ENCODE measurements around the gene ALK.

Gene ALK

GRCh38 chr2:29462293-29462692 is 459.1 kb downstream of the ALK start (continued):
- TF ChIP-seq ZNF660 (tag by site-specific recombination; IDR thresholded peaks at IDR 0.05) (no peak), ZNF248 (tag by site-specific recombination; IDR thresholded peaks at IDR 0.05) (no peak), ZNF561 (tag by site-specific recombination; IDR thresholded peaks at IDR 0.05; ENCODE audit: borderline replicate concordance) (no peak), KLF8 (tag by site-specific recombination; IDR thresholded peaks at IDR 0.05) (no peak), ZNF629 (tag by site-specific recombination; IDR thresholded peaks at IDR 0.05) (no peak), SETDB1 (IDR thresholded peaks at IDR 0.05; ENCODE audit: insufficient read length, low read length) (no peak), ZNF398 (tag by site-specific recombination; IDR thresholded peaks at IDR 0.05) (no peak), ZNF768 (tag by site-specific recombination; IDR thresholded peaks at IDR 0.05) (no peak), ZNF529 (tag by site-specific recombination; IDR thresholded peaks at IDR 0.05; ENCODE audit: insufficient replicate concordance) (no peak), ZNF211 (tag by site-specific recombination; IDR thresholded peaks at IDR 0.05; ENCODE audit: low read depth) (no peak)

GRCh38 chr2:29460190-29460589 is 461.2 kb downstream of the ALK start:
- H3K4me1 ChIP-seq (ENCODE audit: control insufficient read depth, insufficient read depth, low read length) = no peaks in the 10 kb centered on the region
- CTCF ChIA-PET = interaction anchor here (0.5 kb wide), 1 partner anchor 566 kb away, joined by 4 read pairs; no protein-coding TSS in a partner anchor
- H3K9me3 ChIP-seq (ENCODE audit: control insufficient read depth, insufficient read depth, low read depth, low read length) = no peaks in the 10 kb centered on the region
- no peaks in the 10 kb centered on the region for H3K36me3 ChIP-seq (ENCODE audit: control insufficient read depth in 2 of 2, insufficient read depth in 1 of 2, low read length in 2 of 2)
- POLR2A ChIA-PET = no interaction called here
- H3K4me3 ChIP-seq (ENCODE audit: low read depth, low read length) = no peak overlapping the region
- H3K27ac ChIP-seq (ENCODE audit: extremely low read depth, low read depth, low read length) = no peak overlapping the region
- TF ChIP-seq HOXD13 (CRISPR knock-in tag; IDR thresholded peaks at IDR 0.05; ENCODE audit: borderline replicate concordance) = no peak
- no peak for TF ChIP-seq ZNF701 (tag by site-specific recombination; IDR thresholded peaks at IDR 0.05)
- TF ChIP-seq ZBTB21 (tag by site-specific recombination; IDR thresholded peaks at IDR 0.05) = no peak
- TF ChIP-seq ZNF548 (tag by site-specific recombination; IDR thresholded peaks at IDR 0.05) = no peak
- TF ChIP-seq ZNF488 (tag by site-specific recombination; IDR thresholded peaks at IDR 0.05) = no peak

- CTCF ChIA-PET = interaction anchor here (0.5 to 0.6 kb wide), 2 partner anchors 22 to 566 kb away, joined by 4 read pairs; no protein-coding TSS in a partner anchor
- H3K4me3 ChIP-seq (ENCODE audit: low read depth, low read length) = no peak overlapping the region
- H3K27ac ChIP-seq (ENCODE audit: extremely low read depth, low read depth, low read length) = no peak overlapping the region
- H3K9me3 ChIP-seq (ENCODE audit: control insufficient read depth, insufficient read depth, low read depth, low read length) = no peaks in the 10 kb centered on the region
- POLR2A ChIA-PET = no interaction called here
- no peaks in the 10 kb centered on the region for H3K4me1 ChIP-seq (ENCODE audit: control insufficient read depth, insufficient read depth, low read length)
- no peaks in the 10 kb centered on the region for H3K36me3 ChIP-seq (ENCODE audit: control insufficient read depth in 2 of 2, insufficient read depth in 1 of 2, low read length in 2 of 2)
- TF ChIP-seq ZNF473 (tag by site-specific recombination; IDR thresholded peaks at IDR 0.05) = no peak
- TF ChIP-seq ZNF776 (tag by site-specific recombination; IDR thresholded peaks at IDR 0.05; ENCODE audit: borderline replicate concordance) = no peak
- no peak for TF ChIP-seq ZNF548 (tag by site-specific recombination; IDR thresholded peaks at IDR 0.05)
- no peak for TF ChIP-seq ZNF521 (tag by site-specific recombination; IDR thresholded peaks at IDR 0.05)
- no peak for TF ChIP-seq ZNF335 (tag by site-specific recombination; conservative IDR thresholded peaks at IDR 0.05)
- no peak for TF ChIP-seq ZNF366 (tag by site-specific recombination; conservative IDR thresholded peaks at IDR 0.05)
- no peak for TF ChIP-seq ZNF362 (tag by site-specific recombination; IDR thresholded peaks at IDR 0.05)
- TF ChIP-seq ZBTB11 (tag by site-specific recombination; conservative IDR thresholded peaks at IDR 0.05; ENCODE audit: low read depth) = no peak
- no peak for TF ChIP-seq ZBTB21 (tag by site-specific recombination; IDR thresholded peaks at IDR 0.05)
- TF ChIP-seq PRDM4 (tag by site-specific recombination; IDR thresholded peaks at IDR 0.05) = no peak
- TF ChIP-seq ZNF558 (tag by site-specific recombination; IDR thresholded peaks at IDR 0.05) = no peak
These were observed 461.8 kb downstream of the ALK start for GRCh38 chr2:29459445-29460179.

Data from HEK293 (cell line).